Measurements from ENCODE around the gene WBP1.
A peak's percentile ranks its signal among the peaks of the same experiment; 100 is the strongest.
"Not testable (repeated sequence)": the region's sequence is repeated elsewhere in the genome, so short reads cannot be mapped to it uniquely, and the experiment has no call there.

WBP1 gene

DNA sequence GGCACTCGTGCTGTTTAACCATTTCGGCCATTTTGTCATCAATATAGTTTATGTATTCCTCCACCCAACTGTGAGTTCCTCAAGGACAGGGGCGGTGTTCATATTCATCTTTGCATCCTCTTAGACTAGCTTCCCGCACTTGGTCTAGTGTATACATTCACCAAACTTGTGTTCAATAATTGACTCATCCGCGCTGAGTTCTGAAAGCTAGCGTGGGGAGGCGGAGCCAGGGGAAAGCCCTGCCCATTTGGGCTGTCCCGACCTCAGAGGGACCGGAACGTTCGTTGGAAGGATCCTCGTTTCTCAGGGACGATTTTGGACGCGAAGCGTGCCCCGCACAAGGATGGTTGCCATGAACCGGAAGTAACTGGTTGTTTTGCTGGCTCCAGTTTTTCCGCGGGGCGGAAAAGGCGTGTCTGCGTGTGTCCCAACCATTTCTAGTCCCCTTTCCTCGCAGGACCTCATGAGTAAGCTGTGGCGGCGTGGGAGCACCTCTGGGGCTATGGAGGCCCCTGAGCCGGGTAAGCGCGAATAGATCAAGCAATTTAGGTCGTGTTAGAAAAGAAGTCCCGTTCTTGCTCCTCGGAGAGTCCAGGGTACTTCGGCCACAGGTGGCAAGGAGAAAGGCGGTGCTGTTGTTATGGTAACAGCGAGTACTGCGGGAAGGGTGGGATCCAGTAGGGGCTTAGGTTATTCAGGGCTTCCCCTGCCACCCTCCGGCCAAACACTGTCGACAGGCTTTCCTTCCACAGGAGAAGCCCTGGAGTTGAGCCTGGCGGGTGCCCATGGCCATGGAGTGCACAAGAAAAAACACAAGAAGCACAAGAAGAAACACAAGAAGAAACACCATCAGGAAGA lies 3.4 kb upstream of the WBP1 start, which contains the start of gene INO80B:
Gene INO80B, plus strand, starts transcription at position 434 of the 858 bp plus-strand sequence. Its CDS starts 30 bp downstream, at position 464.
- DNase-seq = peak; percentile 96

DNA sequence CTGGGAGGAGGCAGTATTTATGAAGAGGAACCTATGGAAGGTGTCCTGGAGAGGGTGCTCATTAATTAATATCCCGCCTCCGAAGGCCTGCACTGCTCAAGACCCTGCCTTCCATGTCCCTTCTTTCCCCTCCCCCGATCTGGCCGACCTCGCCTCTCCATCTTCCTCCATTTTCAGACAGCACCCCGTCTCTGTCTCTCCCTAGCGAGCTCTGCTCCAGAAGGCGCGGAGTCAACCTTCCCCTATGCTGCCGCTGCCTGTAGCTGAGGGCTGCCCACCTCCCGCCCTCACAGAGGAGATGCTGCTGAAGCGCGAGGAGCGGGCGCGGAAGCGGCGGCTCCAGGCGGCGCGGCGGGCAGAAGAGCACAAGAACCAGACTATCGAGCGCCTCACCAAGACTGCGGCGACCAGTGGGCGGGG lies 1.1 kb upstream of the WBP1 start:
- DNase-seq = no peak

DNA sequence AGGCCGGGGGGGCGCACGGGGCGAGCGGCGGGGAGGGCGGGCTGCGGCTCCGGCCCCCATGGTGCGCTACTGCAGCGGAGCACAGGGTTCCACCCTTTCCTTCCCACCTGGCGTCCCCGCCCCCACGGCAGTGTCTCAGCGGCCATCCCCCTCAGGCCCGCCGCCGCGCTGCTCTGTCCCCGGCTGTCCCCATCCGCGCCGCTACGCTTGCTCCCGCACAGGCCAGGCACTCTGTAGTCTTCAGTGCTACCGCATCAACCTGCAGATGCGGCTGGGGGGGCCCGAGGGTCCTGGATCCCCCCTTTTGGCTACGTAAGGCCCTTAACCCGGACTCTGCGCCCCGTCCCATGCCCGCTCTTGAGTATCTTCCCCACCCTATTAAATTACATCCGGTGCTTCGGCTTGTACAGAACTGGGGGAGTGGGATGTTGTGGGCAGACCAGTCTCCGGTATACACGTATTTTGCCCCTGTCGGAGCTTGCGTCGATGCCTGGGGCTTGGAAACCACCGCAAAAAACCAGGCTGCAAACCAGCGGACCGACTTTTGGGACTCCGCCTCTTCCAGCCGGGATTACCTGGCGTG lies 598 bp upstream of the WBP1 start:
- DNase-seq = peak; percentile 86

GRCh38 chr2:74458938-74459363 lies 713 bp downstream of the WBP1 start:
- no peak for DNase-seq

GRCh38 chr2:74459503-74460118 lies 1.4 kb downstream of the WBP1 start:
- not testable (repeated sequence) for DNase-seq

DNA sequence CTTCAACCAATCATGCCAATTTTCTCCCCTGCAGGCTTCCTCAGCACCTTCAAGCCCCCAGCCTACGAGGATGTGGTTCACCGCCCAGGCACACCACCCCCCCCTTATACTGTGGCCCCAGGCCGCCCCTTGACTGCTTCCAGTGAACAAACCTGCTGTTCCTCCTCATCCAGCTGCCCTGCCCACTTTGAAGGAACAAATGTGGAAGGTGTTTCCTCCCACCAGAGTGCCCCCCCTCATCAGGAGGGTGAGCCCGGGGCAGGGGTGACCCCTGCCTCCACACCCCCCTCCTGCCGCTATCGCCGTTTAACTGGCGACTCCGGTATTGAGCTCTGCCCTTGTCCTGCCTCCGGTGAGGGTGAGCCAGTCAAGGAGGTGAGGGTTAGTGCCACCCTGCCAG lies 1.9 kb downstream of the WBP1 start:
- DNase-seq = not testable (repeated sequence)

GRCh38 chr2:74461187-74462053 lies 3.2 kb downstream of the WBP1 start:
- DNase-seq = no peak

DNA sequence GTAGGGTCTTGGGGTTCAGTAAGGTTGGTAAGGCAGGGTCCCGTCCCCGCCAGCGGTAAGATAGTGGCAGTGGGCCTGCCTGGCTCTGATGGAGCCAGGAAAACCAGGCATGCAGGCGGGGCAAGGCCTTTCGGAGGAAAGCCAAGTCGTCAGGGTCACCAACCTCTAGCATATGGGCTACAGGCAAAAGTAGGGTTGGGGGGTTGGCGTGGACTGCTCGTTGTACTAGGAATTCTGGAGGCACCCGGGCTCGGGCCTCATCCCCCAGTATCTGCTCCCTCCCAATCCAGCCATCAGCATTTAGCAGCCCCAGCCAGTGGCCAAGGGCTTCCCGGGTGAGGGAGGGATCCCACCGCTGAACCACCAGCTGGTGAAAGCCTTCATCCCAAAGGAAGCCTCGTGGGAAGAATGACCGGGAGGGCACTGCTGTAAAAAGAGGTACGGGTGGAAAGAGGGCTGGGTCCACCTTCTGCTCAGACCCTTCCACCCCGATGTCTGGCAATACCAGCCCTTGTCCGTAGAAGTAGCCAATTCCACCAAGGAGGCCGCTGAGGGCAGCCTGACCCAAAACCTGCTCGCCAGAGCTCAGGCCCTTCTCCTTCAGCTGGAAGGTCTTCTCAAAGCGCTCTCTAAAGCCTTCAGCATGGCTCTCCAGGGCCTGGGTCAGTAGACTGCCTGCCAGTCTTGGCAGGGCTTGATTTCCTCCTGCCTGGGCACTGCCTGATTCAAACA lies 4.0 kb downstream of the WBP1 start:
- DNase-seq = no peak

- DNase-seq = no peak
Measured at GRCh38 chr2:74462786-74463105, 4.5 kb downstream of the WBP1 start.

DNA sequence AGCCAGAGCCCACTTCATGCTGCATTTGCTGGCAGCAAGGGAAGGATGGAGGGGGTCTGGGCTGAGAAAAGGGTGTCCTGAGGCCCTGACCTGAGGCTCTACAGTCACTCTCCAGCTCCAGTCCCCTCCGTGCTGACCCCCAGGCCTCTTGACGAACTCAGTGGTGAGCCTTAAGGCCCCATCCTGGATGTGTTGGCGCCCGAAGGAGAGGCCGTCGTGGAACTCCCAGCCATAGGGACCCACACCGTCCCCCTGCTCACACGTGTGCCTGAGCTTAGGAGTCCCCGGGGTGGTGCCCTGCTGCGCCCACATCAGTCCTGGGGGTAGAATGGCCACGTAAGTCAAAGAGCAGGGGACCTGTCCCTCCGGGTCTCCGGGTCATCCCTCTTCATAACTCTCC lies 6.2 kb downstream of the WBP1 start:
- no peak for DNase-seq

- DNase-seq = not testable (repeated sequence)
Measured at GRCh38 chr2:74470742-74471141, 12.5 kb downstream of the WBP1 start.

DNA sequence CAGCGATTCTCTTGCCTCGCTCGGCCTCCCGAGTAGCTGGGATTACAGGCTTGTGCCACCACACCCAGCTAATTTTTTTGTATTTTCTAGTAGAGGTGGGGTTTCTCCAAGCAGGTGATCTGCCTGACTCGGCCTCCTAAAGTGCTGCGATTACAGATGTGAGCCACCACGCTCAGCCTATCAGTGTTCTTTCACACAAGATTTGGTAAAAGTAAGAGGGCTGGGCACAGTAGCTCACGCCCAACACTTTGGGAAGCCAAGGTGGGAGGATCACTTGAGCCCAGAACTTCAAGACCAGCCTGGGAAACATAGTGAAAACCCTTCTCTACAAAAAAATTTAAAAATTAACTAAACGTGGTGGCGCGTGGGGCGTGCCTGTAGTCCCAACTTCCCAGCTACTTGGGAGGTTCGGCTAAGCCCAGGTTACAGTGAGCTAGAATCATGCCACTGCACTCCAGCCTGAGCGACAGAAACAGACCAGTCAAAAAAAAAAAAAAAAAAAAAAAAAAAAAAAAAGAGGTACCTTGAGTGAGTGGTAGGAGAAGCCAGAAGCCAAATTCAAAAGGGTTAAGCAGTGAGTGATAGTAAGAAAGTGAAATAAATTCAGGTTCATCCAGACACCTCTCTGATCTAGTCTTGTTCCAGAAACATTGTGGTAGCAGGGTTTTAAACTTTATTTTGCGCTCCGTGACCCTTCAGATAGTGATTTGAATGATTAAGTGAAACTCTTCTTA lies 13.3 kb downstream of the WBP1 start:
- DNase-seq = no peak

DNA sequence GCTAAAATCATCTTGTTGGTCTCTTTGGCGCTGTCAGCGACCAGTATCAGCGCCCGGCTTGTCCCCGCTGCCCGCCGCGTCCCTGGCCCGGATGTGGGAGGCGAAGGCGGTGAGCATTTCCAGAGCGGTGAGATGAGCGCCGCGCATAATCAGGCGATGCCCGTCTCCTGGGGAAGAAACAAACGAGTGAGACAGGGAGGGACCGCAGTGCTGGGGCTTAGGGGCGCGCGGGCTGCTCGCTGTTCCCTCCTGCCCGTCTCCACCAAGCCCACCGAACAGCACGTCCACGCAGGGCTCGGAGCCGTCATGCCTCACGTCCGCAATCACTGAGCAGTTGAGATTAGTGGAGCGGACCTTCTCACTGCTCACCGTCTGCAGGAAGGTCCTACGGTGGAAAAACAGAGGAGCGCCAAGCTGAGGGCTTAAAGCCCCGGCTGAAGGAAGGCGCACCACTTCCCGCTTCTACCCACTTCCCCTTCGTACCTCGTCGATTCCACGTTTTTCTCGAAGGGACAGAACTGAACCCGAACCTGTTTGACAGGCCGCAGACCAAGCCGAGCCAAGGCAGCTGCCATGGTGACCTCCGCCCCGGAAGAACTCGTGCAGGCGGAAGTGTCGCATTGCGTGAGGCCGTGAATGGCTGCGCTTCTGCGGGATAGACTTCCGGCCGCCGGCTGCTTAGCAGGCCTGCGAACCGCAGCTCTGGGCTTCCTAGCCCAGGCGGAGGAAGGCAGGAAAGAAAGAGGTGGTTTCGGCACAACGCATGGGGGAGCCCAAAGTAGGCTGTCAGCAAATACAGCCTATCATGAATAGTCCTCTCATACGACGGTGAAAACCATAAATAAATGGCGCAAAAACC lies 14.1 kb downstream of the WBP1 start, which contains the start of gene MRPL53:
Gene MRPL53, minus strand, starts transcription at position 595 of the 859 bp plus-strand sequence. Its CDS starts 20 bp downstream, at position 575.
- peak; percentile 94 for DNase-seq

GRCh38 chr2:74472945-74473258 lies 14.7 kb downstream of the WBP1 start:
- no peak for DNase-seq

GRCh38 chr2:74474481-74474880 lies 16.2 kb downstream of the WBP1 start:
- DNase-seq = no peak

- DNase-seq = no peak
Measured at GRCh38 chr2:74474899-74475298, 16.7 kb downstream of the WBP1 start.

- no peak for DNase-seq
Measured at GRCh38 chr2:74481431-74481830, 23.2 kb downstream of the WBP1 start.

DNA sequence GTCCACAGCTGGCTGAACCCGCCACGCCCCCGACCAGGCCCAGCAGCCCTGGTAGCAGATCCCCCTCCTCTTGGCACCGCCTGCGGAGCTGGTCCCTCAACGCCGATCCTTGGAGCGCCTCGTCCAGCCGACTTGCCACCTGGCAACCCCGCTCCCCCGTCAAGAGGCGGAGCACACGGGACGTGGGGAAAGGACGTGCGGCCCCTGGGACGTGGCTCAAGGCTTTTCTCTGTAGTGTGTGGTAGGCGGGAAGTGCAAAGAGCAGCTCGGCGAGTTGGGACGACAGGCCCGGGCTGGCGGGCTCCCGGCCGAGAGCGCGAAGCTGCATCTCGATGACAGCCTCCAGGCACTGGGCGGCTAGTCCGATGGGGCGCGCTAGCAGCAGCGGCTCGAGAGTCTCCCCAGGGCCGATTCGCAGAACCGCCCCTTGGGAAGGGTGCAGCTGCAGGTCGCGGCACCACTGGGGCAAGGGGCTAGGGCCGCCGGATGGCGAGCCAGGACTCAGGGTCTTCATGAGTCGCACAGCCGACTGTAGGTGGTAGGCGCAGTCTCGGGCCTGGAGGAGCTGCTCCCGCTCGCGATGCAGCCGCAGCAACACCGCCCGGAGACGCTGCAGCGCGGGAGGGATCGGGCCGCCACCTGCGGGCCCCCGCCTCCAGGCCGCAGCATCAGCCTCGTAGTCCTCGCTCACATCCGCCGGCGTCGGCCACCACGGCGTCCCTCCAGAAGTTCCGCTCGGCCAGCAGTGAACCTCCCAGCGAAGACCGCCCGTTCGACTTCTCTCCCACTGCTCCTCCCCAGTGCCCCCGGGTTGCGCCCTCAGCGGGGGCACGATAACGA lies 23.9 kb downstream of the WBP1 start:
- DNase-seq = peak; percentile 58

Data from CD4-positive, alpha-beta T cell treated with Interferon gamma for 1 hour (primary cell).